OCI-LY3 (cell line): ENCODE data around the gene TDRD9.

Experiments
- CTCF ChIP-seq: fragments of 200-600, 300-600 bp; sonication (generic); IDR thresholded peaks from 2 replicates; pipeline ENCODE4 v1.5.1; 2014; ENCODE audit warnings: antibody characterized with exemption, low read length, low read depth
- EZH2phosphoT487 ChIP-seq: fragments of 200-600 bp; shearing (Covaris generic); IDR thresholded peaks from 2 replicates; pipeline ENCODE4 v1.6.1; 2018; ENCODE audit warnings: antibody characterized with exemption, mixed run types, low read depth

DNA sequence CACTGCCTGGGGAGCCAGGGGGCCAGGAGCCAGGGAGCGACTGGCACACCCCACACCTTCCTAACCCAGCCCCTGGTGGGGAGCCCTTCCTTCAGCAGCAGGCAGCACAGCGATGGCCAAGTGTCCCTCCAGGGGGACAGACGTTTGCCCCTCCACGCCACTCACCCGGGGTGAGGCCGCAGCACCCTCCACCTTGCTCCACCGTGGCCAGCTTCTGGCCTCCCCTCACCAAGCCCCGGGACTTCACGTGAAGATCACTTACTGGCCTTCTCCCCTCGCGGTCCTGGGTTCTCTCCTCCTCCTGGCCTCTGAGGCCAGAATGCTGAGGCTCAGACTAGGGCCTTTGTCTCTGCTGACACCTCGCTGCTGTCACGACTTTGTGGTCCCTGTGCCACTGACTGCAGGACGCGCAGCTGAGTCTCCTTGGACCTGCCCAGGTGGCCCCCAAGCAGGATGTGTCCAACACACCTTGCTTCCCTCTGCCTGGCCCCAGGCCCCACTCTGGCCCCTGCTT lies 153.8 kb downstream of the TDRD9 start:
- no peak for TF ChIP-seq CTCF
- TF ChIP-seq EZH2phosphoT487 = no peak
